DND-41 (cell line): ENCODE results near the gene TMEM11.

ENCODE experiments used
- EZH2 ChIP-seq: IDR thresholded peaks from 3 replicates; pipeline ENCODE4 v1.6.1; 2012; ENCODE audit warnings: borderline replicate concordance, low read depth, mild to moderate bottlenecking, moderate library complexity, low read length, inconsistent platforms; ENCODE audit not compliant: severe bottlenecking
- TF ChIP-seq, protein P1 (sequence below): IDR thresholded peaks from 2 replicates; pipeline ENCODE4 v1.5.1; 2012; ENCODE audit warnings: borderline replicate concordance, low read length, moderate library complexity, mild to moderate bottlenecking; ENCODE audit not compliant: poor library complexity, severe bottlenecking; ENCODE audit errors: extremely low read depth

DNA sequence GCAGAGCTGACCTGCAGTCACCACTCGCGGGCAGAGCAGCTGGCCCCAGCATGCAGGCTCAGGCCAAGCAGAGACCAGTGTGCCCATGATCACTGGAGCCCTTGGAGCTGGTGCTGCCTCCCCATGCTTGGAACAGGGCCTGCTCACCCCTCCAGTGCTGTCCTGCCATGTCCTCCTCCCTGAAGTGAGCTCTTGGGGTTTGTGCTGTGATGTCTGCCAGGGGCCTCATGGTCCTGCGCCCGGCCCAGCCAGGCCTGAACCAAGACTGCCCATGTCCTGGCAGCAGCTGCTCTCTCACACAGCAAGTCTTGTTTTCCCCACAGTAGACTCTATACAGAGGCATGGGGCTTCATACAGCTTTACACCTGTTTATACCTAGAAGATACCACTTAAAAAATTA is 24.6 kb downstream of the TMEM11 start:
- TF ChIP-seq, protein P1, sequence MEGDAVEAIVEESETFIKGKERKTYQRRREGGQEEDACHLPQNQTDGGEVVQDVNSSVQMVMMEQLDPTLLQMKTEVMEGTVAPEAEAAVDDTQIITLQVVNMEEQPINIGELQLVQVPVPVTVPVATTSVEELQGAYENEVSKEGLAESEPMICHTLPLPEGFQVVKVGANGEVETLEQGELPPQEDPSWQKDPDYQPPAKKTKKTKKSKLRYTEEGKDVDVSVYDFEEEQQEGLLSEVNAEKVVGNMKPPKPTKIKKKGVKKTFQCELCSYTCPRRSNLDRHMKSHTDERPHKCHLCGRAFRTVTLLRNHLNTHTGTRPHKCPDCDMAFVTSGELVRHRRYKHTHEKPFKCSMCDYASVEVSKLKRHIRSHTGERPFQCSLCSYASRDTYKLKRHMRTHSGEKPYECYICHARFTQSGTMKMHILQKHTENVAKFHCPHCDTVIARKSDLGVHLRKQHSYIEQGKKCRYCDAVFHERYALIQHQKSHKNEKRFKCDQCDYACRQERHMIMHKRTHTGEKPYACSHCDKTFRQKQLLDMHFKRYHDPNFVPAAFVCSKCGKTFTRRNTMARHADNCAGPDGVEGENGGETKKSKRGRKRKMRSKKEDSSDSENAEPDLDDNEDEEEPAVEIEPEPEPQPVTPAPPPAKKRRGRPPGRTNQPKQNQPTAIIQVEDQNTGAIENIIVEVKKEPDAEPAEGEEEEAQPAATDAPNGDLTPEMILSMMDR, result no peak
- no peak for TF ChIP-seq EZH2
